Osteoblast (primary cell): ENCODE data around the gene SLC16A10. TPM values are rescaled to one million over a fixed set of nuclear protein-coding genes. Genes with fewer than 3 reads are reported as not detected.

Source experiments
- DNase-seq: peaks from one replicate; pipeline ENCODE4 v3.0.0; 2011; ENCODE audit warnings: low spot score, mixed read lengths; ENCODE audit not compliant: insufficient read length; ENCODE audit errors: missing footprints
- H2AFZ ChIP-seq: 2 replicates; pipeline ENCODE4 v1.6.0; 2011; ENCODE audit warnings: mild to moderate bottlenecking, low read length
- H3K27ac ChIP-seq: 2 replicates; pipeline ENCODE4 v1.5.1; 2011; ENCODE audit warnings: mild to moderate bottlenecking, low read depth, low read length, moderate library complexity
- H3K27me3 ChIP-seq: 2 replicates; pipeline ENCODE4 v1.6.0; 2012; ENCODE audit warnings: mild to moderate bottlenecking, control low read depth, inconsistent platforms, low read length, moderate library complexity; ENCODE audit not compliant: insufficient read depth
- H3K36me3 ChIP-seq: 2 replicates; pipeline ENCODE4 v1.5.1; 2011; ENCODE audit warnings: mild to moderate bottlenecking, low read length, control low read depth, moderate library complexity; ENCODE audit not compliant: insufficient read depth
- H3K4me1 ChIP-seq: 2 replicates; pipeline ENCODE4 v1.5.1; 2011; ENCODE audit warnings: mild to moderate bottlenecking, low read length, control low read depth, moderate library complexity; ENCODE audit not compliant: insufficient read depth
- H3K4me2 ChIP-seq: 2 replicates; pipeline ENCODE4 v1.6.0; 2011; ENCODE audit warnings: mild to moderate bottlenecking, low read length; ENCODE audit not compliant: insufficient read depth
- H3K4me3 ChIP-seq: fragments of 200-600 bp; sonication (generic); 3 replicates; pipeline ENCODE4 v1.5.1; 2012; ENCODE audit warnings: mild to moderate bottlenecking, low read length, inconsistent platforms; ENCODE audit not compliant: insufficient read depth
- H3K79me2 ChIP-seq: 2 replicates; pipeline ENCODE4 v1.6.0; 2012; ENCODE audit warnings: mild to moderate bottlenecking, low read length, control low read depth, inconsistent platforms; ENCODE audit not compliant: insufficient read depth
- H3K9me3 ChIP-seq: 2 replicates; pipeline ENCODE4 v1.5.1; 2011; ENCODE audit warnings: low read depth, low read length, control low read depth
- H4K20me1 ChIP-seq: 2 replicates; pipeline ENCODE4 v1.6.0; 2012; ENCODE audit warnings: mild to moderate bottlenecking, low read length, control low read depth; ENCODE audit not compliant: insufficient read depth
- total RNA-seq: library from RNA; depleted of rRNA; stranded (reverse); fragments of >200 nt; gene quantifications from 2 replicates; pipeline ENCODE4 v1.2.3, GENCODE V29; 2012
- TF ChIP-seq, protein P1 (sequence below): IDR thresholded peaks from 2 replicates; pipeline ENCODE4 v1.5.1; 2011; ENCODE audit warnings: mild to moderate bottlenecking, low read depth, low read length, moderate library complexity; ENCODE audit errors: extremely low read depth

SLC16A10 gene
- total RNA-seq, 1 donor = under 0.01 TPM

- peaks cover 9% of the 10 kb centered on the region for H3K4me1 ChIP-seq
- TF ChIP-seq, protein P1, sequence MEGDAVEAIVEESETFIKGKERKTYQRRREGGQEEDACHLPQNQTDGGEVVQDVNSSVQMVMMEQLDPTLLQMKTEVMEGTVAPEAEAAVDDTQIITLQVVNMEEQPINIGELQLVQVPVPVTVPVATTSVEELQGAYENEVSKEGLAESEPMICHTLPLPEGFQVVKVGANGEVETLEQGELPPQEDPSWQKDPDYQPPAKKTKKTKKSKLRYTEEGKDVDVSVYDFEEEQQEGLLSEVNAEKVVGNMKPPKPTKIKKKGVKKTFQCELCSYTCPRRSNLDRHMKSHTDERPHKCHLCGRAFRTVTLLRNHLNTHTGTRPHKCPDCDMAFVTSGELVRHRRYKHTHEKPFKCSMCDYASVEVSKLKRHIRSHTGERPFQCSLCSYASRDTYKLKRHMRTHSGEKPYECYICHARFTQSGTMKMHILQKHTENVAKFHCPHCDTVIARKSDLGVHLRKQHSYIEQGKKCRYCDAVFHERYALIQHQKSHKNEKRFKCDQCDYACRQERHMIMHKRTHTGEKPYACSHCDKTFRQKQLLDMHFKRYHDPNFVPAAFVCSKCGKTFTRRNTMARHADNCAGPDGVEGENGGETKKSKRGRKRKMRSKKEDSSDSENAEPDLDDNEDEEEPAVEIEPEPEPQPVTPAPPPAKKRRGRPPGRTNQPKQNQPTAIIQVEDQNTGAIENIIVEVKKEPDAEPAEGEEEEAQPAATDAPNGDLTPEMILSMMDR = no peak
- peaks cover 36% of the 10 kb centered on the region for H3K36me3 ChIP-seq
- H3K27ac ChIP-seq = no peak overlapping the region
- H3K4me2 ChIP-seq = no peak overlapping the region
- no peak overlapping the region for H2AFZ ChIP-seq
- H3K9me3 ChIP-seq = no peaks in the 10 kb centered on the region
- H3K79me2 ChIP-seq = peaks cover 30% of the 10 kb centered on the region
- H3K4me3 ChIP-seq = no peak overlapping the region
- H4K20me1 ChIP-seq = peaks cover 4% of the 10 kb centered on the region
- DNase-seq = no peak
- no peaks in the 10 kb centered on the region for H3K27me3 ChIP-seq
Observed at GRCh38 chr6:111267764-111268333, 180.5 kb downstream of the SLC16A10 start.

DNA sequence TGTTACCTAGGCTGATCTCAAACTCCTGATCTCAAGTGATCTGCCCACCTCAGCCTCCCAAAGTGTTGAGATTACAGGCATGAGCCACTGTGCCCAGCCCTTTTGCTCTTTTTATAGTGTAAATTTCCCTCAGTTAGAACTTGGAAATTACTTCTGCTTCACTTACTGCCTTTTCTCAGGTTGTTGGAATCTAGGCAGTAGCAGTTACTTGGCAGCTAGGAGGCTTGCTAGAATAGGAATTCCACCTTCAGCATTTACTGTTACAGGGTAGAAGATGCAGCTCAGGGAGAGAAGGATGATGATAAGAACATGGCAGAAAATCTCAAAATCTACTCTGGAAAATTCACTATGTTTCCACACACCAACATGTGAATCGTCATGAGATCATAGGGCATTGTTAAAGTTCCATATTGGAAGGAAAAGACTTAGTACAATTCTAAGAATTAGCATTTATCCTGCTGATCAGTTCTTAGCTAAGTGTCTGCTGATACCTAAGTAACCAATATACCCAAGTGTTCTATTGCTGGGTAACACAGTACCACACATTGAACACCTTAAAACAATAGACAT, 182.2 kb downstream of the SLC16A10 start:
- Histone ChIP-seq H3K4me2 (no peak overlapping the region), H3K4me1 (no peaks in the 10 kb centered on the region), H3K79me2 (peaks cover 32% of the 10 kb centered on the region), H3K4me3 (no peak overlapping the region), H3K9me3 (no peaks in the 10 kb centered on the region), H4K20me1 (no peaks in the 10 kb centered on the region), H3K36me3 (peaks cover 51% of the 10 kb centered on the region), H3K27ac (no peak overlapping the region), H2AFZ (no peak overlapping the region), H3K27me3 (no peaks in the 10 kb centered on the region)
- TF ChIP-seq, protein P1 = no peak
- DNase-seq = no peak

DNA sequence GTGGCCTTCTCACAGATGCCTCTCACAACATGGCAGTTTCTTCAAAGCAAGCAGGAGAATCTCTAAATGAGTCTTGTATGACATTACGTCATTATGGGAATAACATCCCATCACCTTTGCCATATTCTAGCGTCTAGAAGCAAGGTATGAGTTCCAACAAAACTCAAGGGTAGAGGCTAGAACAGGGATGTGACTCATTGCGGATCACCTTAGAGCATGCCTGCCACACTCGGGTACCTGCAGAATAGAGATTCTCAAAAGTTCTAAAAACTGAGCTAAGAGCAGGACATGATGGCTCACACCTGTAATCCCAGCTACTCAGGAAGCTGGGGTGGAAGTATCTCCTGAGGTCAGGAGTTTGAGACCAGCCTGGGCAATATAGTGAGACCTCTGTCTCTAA, 182.8 kb downstream of the SLC16A10 start:
- TF ChIP-seq, protein P1 = no peak

GRCh38 chr6:111274593-111275217, 187.4 kb downstream of the SLC16A10 start:
- no peak overlapping the region for H3K4me3 ChIP-seq
- H3K4me1 ChIP-seq = no peaks in the 10 kb centered on the region
- H3K79me2 ChIP-seq = peaks cover 13% of the 10 kb centered on the region
- peaks cover 53% of the 10 kb centered on the region for H3K36me3 ChIP-seq
- TF ChIP-seq, protein P1 = no peak
- no peak overlapping the region for H3K4me2 ChIP-seq
- H3K9me3 ChIP-seq = no peaks in the 10 kb centered on the region
- no peaks in the 10 kb centered on the region for H3K27me3 ChIP-seq
- no peaks in the 10 kb centered on the region for H4K20me1 ChIP-seq
- H3K27ac ChIP-seq = no peak overlapping the region
- DNase-seq = no peak
- H2AFZ ChIP-seq = no peak overlapping the region

More for the DNA sequence above, 182.8 kb downstream of the SLC16A10 start:
- no peaks in the 10 kb centered on the region for H4K20me1 ChIP-seq
- DNase-seq = no peak
- no peaks in the 10 kb centered on the region for H3K27me3 ChIP-seq
- H3K9me3 ChIP-seq = no peaks in the 10 kb centered on the region
- no peak overlapping the region for H3K4me2 ChIP-seq
- H3K79me2 ChIP-seq = peaks cover 30% of the 10 kb centered on the region
- H3K36me3 ChIP-seq = peaks cover 53% of the 10 kb centered on the region
- no peaks in the 10 kb centered on the region for H3K4me1 ChIP-seq
- no peak overlapping the region for H2AFZ ChIP-seq
- no peak overlapping the region for H3K27ac ChIP-seq
- no peak overlapping the region for H3K4me3 ChIP-seq
